Activated CD4-positive, CD25-positive, alpha-beta regulatory T cell treated with anti-CD3 and anti-CD28 coated beads, Interleukin-2, amount 50 U/mL, for 24 hours (primary cell): ENCODE data around the gene ONECUT2.
"Not testable (repeated sequence)": the region's sequence is repeated elsewhere in the genome, so short reads cannot be mapped to it uniquely, and the experiment has no call there.

Experiments
- ATAC-seq, 2 donors: fragments of 150-1000 bp; cut with Tn5 transposase; one replicate each; pipeline ENCODE4 v1.10.0; 2021; ENCODE audit warnings: mild to moderate bottlenecking in 1 of 2, moderate library complexity in 1 of 2

The ONECUT2 gene

DNA sequence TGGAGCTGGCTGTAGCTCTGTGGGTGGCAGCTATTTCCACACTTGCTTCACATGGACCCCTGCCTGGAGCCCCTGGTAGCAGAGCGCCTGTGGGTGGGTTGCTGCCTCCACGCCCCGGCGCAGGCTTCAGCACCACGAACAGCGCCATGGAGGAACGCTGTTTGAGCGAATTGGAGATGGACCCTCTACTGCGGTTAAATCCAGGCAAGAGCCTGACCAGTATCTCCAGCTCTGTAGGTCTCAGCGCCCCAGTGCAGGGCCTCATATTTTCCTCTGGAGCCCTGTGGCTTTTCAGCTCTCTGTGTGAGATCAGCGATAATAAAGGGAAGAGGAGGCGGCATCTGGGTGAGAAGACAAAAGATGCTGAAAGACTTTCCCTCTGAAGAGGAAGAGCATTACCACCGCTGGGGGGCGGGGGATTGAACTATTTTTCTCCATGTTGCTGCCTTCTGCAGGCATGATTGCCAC lies 12.0 kb downstream of the ONECUT2 start:
- no peak for ATAC-seq

DNA sequence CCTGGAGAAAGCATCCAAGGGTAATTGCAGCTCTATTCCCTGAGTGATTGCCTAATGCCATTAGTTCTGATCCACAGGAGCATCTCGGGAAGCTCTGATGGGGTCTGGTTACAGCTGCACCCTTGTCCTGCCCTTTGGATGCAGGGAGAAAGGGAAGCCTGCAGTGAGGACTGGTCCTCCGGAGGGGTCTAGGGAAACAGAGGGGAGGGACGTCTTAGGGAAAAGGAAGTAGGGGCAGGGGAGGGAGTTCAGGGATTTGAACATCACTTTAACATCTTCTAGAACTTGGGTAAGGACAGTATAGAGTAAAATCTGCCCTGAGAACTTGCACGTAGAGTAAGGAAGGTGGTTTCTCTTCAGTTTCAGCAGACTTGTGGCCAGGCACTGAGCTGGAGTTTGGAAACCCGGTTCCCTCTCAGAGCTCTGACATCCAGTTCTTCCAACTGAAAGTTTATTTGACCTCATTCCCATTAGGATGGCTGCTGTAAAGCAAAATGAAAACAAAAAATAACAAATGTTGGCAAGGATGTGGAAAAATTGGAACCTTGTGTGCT lies 20.5 kb downstream of the ONECUT2 start:
- ATAC-seq, result no peak

DNA sequence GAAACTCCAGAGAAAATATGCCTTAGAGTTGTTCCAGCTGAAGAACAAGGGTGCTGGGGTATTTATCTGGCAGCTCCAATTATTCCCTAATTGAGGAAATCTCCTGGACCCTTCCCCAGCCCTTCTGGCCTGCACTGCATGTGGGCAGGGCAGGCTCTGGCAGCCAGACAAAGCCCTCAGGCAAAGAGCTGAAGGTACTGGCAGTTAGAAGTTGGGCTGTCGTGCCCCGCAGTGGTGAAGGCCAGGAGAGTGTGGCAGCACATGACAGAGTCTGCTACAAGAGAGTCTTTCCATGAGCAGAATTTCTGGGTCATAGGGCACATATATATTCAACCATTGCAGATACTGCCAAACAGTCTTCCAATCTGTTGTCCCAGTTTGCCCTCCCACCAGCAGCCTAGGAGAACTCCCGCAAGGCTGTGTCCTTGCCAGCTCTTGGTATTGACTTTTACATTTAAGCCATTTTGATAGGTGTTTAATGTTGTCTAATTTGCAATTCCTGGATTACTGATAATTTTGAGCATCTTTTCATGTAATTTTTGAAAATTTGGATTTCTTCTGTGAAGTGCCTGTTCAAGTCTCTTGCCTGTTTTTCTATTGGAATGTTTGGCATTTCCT lies 26.6 kb downstream of the ONECUT2 start:
- no peak for ATAC-seq

DNA sequence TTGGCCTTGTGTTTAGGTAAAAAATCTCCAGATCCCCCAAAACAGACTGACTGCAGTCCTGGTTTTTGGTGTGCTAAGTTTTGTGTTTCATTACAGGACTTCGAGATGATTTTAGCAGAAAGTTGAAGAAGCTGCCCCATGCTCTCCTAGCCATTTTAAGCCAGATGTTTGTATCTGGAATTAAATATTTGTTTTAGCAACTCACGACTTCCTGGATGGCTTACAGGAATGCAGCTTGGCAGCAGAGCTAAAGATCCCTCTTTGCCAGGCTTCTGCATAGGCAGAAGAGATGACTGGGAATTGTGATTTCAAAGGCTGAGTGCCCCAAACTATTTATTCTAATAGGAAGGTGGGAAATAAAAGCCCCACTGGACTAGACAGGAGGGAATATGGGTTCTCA lies 31.1 kb downstream of the ONECUT2 start:
- ATAC-seq, result no peak

DNA sequence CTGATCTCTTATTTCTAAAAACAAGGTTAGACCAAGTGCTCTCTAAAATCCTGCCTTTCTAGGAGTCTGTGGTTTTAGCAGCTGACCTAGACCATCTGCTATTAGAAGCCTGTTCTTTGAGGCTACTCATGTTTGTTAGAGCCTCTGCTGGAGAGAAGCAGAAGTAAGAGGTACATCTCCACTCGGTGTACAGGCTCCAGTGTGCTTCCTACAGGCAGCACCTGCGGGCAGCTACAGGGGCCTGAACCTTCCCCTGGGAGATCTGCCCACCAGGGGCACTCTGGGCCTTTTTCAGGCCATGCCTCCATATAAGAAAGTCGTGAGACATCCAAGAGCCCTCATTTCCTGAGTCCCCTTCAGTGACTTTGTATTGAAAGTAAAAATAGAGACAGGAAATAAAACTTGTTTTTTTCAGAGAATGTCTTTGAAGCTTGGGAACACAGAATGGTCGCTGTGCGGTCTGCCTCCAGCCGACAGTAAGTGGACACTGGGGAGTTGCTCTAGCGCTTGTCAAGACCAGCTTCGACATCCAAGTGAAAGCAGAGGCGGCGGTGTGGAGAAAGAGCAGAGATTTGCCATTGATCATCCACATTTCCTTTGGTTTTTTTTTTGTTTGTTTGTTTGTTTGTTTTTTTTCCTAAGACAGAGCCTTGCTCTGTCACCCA lies 31.7 kb downstream of the ONECUT2 start:
- ATAC-seq, result no peak

DNA sequence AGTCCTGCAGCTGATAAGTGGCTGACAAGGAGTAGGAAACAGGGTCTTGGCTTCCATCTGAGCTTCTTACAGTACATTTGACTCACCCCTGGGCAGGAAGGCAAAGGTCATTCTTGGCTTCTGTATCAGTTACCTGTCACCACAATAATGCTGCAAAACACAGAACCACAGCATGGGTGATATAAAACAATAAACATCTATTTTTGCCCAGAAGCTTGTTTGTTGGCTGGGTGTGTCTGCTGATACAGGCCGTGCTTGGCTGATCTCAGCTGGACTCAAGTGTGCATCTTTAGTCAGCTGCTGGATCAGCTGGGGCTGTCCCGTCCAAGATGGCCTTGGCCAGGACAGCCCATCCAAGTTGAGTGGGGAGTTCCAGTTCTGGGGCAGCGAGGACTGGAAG lies 34.7 kb downstream of the ONECUT2 start:
- no peak for ATAC-seq

DNA sequence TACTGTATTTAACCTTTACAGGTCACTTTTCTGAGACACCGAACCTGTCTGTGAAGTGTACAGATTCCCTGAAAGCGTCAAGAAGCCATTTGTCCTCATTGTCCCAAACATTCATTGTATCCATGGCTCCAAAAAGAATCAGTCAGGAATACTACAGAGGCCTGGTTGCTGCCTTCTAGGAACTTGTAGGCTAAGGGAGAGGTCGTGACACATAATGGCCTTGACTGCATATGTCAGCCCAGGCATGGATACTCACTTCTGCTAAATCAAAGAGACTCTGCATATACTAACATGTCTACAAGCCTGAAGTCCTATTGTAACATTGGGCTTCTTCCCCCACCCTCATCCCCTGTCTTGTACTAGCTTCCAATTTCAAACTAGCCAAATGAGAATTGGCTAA lies 40.2 kb downstream of the ONECUT2 start:
- no peak for ATAC-seq

DNA sequence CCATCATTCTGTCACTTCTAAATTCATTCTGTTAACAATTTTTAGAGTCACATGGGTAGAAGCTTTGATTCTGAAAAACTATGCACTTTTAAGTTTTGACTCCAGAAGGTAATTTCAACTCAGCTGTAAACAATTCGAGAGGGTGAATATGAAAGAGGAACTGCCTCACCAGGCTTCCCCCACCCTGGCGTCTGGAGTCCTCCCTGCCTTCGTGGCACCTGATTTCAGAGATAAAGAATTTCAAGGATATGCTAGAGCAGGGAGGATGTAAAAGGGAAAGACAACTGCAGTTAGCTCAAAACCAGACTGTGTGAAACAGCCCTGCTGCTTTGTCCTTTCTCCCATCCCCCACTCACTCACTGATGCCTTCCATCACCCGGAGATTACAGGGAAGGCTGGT lies 40.7 kb downstream of the ONECUT2 start:
- no peak for ATAC-seq

DNA sequence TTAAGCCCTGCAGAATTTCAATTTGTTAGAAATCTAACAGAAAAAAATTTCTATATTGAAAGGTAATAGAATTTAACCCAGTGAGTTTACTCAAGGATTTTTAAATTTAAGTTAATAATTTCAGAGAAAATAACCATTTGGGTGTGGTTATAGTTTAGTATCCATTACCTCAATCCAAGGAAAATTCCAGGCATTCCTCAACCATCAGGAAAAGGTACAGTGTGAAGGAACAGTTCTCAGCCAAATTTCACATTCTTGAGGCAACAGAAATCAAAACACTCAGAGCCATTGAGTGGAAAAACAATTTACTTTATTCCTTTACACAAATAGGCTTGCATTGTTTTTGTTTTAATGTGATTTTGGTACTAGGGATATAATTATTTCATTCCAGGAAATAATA lies 45.6 kb downstream of the ONECUT2 start:
- ATAC-seq, result no peak

DNA sequence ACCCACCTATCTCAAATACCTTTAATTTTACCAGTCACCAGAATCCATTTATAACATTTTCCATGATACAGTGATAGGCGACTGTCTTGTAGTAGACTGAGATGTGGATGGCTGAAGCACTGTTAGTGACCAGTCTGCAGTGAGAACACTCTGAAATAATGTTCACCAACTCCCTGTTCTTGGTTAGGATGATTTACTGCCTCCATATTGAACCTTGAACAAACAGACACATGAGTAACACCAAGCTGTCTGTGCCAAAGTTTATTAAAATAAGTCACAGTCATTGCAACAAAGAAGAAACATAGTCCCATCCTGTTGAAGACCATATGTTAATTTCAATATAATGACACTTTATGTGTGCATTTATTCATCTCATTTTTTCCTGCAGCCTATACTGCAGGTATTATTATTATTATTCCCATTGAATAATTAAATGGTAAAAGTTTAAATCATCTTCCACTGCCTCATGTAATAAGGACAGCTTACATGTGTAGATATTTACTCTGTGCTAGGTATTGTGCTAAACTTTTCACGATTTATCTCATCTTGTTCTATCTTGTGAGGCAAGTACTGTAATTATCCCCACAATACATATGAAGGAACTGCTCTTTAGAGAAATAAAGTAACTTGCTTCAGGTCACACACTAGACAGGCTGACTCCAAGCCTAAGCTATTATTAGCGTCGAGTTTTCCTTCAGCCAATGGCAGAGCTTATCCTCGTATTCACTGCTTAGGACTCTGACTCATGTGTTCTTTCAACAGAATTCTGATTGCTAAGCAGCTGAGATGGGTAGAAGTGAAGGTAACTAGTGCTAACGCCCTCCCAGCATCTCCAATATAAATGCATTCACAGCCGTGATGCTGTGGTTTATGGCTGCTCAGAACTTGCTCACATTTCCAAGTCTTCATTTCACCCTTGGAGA lies 62.5 kb downstream of the ONECUT2 start:
- no peak for ATAC-seq

DNA sequence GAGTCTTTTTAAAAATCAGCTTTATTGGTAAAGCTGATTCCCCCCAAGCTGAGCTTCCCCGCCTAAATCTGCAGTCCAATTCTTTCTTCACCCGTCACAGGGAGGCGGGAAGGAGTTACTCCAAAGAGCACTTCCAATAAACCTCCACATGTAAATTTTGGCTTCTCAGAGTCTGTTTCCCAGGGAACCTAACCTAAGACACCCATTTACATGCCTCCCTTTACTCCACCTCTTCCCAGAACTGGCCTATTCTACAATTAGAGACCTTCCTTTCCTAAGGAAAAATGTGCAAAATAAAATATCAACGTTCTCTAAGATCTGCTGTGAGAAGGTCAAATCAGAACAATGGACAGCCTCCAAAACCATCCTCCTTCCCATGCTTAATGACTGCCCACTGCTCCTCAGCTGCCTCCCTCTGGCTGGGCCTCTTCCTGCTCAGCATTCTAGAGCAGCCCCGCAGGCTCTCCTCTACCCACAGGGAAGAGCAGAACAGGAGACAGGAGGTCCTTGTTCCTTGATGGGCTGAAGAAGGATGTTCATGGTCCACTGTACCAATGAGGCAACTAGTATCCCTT lies 63.6 kb downstream of the ONECUT2 start:
- ATAC-seq, result no peak

DNA sequence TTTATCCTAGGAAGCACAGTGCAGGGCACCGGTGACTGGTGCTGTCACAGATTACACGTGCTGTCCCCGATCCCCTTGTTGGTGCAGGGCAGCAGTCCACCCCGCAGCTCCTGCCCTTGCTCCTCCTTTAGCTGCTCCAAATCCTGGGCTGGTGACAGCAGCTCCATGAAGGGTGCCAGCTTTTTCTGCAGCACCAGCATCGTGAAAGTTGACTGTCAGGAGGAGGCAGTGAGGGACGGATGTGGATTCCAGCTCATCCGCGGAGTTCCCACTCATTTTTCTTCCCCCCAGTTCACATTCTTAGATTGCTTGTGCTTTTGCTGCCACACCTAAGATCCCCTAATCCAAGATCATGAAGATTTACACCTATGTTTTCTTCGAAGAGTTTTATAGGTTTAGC lies 67.5 kb downstream of the ONECUT2 start:
- no peak for ATAC-seq

DNA sequence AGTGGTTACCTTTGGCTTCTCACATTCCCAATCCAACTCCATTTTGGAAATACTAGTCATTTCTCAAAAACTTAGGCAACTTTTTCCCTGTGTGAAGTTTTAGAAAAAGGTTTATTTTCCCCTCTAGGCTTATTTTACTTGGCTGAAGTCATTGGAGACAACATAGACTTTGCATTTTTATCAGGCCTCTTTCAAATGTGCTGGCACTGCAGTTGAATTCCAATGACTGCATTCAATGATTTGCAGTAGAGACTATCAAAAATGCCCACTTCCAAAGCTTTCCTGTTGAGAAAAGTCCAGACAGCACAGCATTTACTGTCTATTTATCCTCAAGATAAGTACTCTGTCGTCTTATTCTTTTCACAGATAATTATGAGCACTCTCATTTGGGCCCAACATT lies 70.1 kb downstream of the ONECUT2 start:
- no peak for ATAC-seq

DNA sequence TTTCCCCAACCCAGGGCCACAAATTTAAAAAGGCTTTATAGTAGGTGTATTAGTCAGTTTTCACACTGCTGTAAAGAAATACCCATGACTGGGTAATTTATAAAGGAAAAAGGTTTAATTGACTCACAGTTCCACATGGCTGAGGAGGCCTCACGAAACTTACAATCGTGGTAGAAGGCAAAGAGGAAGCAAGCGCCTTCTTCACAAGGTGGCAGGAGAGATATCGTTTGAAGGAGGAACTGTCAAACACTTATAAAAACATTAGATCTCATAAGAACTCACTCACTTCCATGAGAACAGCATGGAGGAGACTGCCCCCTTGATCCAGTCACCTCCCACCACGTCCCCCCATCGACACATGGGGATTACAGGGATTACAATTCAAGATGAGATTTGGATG lies 80.9 kb downstream of the ONECUT2 start:
- ATAC-seq, result no peak

DNA sequence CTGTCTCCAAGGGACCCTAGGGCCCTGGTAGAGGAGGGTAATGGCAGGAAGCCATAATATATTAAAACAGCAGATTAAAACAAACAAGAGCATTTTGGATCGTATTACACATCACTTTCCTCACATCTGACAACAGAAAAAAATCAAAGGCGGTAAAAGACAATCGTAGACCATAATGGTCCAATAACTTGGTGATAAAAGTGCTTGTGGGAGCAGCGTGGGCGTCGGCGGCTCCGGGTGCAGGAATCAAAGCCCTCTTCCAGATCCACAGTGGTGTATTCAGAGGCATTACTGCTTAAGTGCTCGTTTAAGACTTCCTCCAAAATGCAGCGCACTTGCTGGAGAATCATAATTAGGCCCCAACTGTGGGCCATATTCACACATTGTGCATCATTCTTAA lies 83.4 kb downstream of the ONECUT2 start:
- ATAC-seq, result no peak

DNA sequence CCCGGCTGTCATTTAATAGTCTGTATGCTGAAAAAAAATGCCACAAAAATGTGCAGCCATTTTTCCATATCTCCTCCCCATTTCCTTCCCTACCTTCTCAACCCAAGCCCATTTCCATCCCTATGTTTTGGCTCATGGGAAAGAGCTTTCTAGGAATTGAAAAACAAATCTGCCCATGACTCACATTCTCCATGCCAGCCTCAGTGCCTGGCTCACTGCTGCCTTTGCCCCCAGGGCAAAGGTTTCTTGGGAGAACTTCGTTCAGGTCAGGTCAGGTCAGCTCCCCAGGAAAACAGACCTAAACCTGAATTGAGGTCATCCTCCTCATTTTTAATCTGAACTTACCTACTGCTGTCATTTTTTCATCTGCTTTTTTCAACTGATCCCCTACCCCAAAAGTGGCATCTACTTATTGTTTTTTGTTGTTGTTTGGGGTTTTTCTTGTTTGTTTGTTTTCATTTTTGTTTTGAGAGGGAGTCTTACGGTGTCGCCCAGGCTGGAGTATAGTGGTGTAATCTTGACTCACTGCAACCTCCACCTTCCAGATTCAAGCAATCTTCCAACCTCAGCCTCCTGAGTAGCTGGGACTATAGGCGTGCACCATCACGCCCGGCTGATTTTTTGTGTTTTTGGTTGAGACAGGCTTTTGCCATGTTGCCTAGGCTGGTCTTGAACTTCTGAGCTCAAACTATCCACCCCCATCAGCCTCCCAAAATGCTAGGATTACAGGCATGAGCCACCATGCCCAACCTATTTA lies 84.7 kb downstream of the ONECUT2 start:
- ATAC-seq, result no peak

DNA sequence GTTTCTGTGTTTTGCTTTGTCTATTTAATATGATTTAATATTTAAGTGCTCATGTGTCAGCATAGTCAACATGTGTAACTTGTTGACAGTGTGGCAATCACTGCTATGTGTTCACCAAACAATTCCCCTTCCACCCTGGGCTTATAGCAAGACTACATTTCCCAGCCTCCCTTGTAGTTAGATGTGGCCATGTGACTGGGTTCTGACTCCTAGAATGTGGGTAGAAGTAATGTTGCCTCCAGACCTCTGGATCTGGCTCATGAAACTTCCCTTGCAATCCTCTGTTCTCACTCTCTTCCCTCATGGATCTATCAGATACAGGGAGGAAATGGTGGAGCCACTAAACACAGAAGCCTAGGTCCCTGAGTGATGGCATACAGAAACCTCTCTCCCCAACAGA lies 87.2 kb downstream of the ONECUT2 start:
- not testable (repeated sequence) for ATAC-seq

DNA sequence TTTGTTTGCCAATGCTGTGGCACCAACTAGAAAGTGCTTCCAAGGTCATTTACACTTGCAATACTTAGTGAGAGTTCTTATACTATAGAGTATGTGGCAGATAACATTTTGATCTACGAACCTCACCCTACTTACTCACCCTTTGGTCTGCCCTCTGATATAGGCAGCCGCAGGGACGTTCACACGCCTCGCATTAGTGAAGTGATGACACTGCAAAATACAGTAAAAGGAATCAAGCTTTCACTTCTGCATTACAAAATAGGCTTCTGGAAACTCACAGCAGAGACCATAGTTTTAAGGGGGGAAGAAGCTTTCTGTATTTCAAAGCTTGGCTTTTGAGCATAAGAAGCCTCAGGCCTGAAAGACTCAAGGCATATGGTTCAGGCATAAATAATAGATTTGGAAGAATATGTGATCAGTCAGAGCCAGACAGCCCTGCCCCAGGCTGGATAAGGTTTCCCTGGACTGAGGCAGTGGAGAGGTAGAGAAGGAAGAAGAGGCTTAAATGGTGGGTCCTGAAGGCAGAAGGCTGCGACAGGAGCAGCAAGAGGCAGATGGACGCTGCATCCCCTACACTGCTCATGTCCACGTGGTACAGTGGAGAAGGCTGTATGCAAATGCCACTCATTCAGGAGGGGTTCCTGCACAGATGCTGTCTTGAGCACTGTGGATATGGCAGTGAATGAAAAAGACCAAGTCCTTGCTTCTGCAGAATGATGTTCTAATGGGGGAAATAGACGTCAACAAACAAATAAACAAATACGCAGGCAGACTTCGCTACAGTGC lies 88.2 kb downstream of the ONECUT2 start:
- no peak for ATAC-seq

DNA sequence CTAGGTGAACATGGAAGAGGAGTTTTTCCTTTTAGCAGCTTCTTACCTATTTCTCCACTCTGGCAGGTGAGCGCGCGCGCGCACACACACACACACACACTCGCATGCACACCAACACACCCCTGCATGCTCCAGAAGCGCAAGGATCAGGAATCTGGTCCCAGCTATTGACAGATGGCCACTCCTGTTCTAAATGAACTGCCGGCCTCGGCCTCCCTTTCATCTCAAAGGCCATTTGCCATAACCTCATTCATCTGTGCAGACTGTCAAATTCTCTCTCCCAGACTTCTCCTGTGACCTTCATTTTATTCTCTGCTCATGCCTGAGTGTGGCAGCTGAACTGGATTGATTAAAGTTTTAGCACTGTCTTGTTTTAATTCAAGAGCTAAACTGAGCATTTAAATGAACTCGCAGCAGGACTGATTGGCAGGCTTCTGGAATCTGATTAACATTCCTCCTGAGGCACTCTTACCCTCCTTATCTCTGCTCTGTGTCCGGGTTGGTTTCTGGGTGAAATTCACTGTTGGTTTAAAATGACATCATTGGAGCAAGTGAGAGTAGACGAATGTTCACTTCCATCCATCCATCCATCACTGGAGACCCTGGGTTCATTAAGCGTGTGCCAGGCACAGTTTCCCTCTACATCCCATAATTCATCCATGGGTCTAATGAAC lies 92.5 kb downstream of the ONECUT2 start:
- ATAC-seq, result no peak

DNA sequence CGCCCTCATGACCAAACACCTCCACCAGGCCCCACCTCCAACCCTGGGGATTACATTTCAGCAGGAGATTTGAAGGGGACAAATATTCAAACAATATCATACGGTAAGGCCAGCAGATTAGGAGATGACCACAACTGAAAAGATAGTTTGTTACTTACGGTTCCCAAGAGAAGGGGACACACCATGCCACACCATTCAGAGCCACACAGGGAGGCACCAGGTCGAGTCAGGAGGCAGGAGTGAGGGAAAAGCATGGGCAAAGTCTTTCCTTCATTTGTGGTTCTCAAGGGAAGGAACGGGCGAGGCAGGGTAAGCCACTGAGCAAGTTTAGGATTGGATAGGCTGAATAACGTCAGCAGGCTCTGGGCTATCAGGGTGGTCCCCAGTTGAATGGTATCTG lies 94.0 kb downstream of the ONECUT2 start:
- ATAC-seq, result no peak
